Eye (tissue), 1 donor: ENCODE measurements around the gene ARL8A.

Experiments
- DNase-seq: peaks from one replicate; pipeline ENCODE4 v3.0.0-alpha.2; 2015

The ARL8A gene

DNA sequence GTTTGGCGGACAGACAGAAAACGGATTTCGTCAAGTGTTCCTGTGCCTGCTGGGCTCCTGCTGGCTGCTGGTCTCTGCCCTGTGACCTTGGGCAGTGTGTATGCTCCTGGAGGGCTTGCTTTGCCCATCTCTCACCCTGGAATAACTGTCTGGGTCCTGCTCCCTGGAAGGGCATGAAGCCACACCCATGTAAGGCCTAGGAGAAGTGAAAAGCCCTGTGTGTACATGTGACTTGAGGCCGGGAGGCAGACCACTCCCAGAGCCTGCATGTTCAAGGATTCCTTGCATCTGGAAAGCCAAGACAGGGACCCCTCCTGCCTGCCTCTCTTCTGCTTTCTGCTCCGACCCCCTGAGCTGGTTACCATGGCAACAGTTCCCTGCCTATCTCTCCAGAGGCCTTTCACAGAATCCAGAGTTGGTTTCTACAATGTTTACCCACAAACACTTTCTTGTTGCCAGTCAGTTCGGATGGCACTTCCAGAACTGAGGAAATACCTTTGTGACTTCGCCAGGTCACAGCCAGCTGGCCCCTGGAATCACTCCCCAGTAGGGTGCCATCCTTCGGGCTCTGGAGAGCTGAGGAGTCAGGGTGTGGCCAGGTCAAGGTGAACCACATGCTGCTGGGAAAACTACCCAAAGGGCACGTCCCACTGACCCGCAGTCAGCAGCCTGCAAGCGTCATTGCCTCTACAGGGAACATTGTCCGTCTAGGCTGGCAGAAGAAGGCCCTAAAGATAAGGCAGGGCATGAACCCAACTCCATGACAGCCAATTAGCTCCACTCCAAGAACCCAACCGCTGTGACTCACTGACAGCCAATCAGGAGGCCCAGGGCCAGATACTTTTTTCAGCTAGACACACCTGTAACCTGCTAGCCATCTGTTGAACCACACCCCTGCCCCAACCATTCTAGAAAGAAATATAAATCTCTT lies 36.5 kb downstream of the ARL8A start:
- DNase-seq = peak; percentile 63

DNA sequence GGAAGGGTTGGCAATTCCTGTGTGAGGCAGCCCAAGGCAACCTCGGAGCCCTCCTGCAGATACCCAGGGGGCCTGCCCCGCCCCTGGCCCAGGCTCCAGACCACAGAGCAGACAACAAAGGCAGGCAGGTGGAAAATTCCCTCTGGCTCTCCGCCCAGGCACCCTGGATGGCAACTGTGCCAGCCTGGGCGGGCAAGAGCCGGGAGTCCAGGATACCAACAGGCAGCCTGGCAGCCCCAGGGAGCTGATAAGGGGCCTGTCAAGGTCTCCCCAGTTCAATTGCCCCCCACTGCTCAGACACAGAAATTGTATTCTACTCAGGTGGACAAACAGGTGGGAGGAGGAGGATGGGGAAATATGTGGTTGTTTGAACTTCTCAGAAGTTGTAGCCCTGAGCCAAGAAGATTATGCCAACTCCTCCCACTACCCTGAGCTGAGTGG lies 37.2 kb downstream of the ARL8A start:
- no peak for DNase-seq

DNA sequence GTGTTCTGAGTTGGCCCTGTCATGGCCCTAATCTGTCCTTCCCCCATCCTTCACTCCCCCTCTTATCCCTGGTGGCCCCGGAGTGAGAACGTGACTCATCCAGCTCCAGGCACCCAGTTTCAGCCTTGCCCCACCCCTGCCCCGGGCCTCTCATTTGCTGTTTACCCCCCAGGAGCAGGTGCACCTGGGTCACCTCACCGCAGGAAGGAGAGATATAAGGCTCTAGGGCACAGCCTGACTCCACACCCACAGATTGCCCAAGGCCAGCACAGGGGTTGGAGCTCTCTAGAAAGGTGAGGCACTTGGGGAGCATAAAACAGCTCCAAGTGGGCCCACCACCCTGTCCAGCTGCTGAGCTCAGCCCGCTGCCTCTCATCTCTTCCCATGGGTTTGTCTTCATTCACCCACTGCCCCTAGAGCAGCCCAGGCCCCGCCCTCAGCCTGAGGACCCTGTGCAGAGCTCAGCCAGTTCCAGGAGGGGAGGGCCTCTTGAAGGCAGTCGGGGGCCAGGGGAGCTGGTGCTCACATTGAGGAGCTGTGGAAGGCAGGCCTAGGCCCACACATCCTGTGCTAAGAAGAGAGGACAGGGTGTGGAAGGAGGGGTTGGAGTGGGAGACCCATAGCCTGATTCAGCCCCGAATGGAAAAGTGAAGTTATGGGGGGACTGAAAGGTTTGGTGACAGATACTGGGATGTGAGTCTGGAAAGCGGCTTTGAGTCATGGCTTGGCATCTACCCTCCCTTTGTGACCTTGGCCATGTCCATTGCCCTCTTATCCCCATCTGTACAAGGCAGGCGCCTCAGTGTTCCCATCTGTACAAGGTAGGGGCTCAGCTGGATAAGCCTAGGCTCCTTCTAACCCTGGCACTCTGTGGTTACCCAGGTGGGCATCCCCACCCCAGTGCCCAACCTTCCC lies 37.9 kb downstream of the ARL8A start:
- DNase-seq = no peak

DNA sequence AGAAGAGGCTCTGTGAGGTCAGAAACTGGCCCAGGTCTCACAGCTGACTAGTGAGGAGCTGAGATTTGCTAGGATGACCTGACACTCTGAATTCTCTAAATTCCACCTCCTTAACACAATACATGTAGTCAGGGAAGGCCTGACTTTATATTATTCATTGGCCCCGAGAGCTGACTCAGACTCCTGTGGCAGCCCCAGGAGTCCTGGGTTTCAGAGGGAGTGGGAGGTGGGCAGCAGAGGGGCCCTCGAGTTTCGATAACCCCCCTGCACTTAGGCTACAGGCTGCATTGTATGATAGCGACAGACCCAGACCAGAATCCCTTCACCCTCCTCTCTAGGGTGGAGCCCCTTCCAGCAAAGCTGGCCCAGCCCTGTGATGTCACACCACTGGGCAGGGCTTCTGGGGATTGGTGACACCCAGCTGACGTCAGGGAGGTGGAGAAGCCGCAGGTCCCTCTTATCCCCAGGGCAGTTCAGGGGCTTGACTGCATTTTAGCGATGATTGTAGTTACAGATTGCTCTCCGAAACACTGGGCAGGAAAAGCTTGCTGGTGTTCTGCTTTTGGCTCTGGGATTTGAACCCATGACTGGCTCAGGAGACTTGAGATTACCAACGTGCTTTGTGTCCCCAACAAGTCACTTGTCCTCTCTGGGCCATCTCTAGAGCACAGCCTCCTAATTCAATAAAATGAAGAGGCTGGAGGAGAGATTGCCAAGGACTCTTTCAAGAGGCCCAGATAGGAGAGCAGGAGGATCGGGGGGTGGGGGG lies 38.8 kb downstream of the ARL8A start:
- peak; percentile 55 for DNase-seq

DNA sequence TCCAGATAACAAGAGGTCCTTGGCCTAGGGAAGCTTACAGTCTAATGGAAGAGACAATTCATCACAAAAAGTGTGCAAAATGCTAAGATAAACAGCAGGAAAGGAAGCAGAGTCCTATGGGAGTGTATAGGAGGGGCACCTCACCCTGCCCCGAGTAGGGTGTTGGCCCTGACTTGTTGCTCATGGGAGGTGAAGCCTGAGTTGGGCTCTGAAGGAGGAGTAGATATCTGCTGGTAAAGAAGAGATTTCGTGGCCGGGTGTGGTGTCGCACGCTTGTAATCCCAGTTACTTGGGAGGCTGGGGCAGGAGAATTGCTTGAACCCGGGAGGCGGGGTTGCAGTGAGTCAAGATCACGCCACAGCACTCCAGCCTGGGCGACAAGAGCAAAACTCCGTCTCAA lies 40.5 kb downstream of the ARL8A start:
- no peak for DNase-seq

DNA sequence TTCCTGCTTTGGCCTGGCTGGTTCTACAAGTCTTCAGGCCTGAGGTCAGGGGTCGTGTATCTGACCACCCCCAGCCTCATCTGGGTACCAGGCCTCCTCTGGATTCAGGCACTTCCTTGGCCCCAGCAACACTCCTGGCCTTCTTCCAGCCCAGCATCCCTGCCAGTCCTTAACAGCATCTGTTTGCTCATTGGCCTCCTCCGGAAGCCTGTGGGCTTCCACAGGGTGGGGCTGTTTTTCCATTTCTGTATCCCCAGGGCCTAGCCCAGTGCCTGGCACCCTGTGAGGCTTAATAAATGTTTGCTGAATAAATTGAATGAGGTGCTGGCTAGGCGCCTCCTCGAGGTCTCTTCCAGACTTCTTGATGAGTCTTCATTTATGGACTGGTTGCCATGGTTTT lies 43.4 kb downstream of the ARL8A start:
- DNase-seq = no peak

DNA sequence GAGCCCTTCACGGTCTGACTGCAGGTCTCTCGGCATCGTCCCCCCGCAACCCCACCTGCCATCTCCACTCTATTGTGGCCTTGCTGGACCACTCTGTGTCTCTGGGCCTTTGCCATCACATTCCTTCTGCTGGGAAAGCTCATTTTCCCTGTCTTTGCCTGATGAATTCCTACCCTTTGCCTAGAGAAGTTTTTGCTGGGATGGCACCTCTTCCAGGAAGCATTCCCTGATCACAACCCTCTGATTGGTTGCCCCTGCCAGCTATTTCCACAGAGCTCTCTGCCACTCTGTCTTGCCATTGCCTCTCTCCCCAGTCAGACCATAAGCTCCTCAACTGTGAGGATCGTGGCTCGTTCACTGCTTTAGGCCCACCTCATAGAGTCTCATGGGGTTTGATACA lies 50.7 kb downstream of the ARL8A start:
- DNase-seq = no peak

DNA sequence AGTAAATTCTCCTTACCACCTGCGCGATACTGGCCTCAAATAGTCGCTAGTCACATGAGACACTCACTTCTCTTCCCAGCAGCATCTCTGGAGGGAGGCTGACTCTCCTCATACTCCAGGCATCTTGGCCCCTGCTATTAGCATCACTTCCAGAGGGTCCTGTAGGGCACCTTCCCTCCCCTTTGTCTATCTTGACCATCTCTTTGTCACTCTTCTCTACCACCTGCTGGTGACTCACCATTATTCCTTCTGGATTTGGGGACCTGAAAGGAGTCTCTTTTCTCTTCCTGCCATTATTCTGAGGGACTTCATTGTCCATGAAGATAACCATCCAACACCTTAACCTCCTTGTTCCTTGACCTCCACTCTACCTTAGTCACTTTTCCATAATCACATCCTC lies 53.5 kb downstream of the ARL8A start:
- no peak for DNase-seq

DNA sequence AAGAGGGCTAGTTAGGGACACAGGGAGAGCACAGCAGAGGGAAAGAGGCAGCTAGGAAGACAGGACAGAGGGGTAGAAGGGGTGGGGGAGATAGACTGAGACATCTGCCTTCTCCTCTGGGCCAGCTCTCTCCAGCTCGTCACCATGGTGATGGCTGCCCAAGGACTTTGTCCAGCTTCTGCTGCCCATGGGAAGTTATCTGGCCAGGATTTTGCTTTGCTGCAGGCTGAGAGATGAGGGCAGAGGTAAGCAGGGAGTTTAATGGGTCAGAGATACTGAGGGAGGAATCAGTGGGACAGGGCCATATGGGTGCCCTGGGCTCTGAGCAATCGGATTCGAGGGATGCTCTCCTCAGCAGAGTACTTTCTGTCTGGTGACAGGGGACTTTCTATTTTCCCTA lies 56.3 kb downstream of the ARL8A start:
- peak; percentile 64 for DNase-seq

DNA sequence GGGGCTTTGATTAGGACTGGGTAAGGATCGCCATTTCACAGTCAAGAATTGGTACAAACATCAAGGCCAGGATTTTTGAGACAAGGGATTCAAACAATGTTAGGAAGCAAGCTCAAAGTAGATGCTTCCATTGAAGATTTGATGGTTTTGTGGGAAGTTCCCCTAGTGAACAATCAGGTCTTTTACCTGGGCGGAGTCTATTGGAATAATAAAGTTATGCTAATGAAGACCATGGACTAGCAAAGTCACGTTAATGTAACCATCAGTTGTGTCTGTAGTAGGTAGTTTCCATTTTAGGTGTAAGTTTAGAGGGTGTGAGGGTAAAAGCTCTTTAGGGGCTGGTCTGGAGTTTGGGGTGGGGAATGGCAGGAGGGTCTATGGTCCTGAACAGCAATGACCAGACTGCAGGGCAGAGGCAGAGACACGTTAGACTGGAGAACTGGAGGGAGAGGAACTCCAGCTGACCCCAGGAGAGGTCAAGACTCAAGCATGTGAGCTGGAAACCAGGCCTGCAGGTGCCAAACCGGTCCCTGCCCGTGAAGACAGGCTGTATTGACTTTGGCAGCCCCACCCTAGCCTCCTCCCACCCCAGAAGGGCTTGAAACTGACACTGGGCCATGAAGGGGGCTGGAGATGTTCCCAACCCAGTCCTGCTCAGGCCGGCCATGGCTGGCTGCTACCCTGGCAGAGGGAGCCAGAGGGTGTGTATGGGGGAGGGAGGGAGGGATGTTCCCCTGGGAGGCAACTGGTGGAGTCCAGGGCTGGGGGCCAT lies 57.8 kb downstream of the ARL8A start:
- DNase-seq = no peak

DNA sequence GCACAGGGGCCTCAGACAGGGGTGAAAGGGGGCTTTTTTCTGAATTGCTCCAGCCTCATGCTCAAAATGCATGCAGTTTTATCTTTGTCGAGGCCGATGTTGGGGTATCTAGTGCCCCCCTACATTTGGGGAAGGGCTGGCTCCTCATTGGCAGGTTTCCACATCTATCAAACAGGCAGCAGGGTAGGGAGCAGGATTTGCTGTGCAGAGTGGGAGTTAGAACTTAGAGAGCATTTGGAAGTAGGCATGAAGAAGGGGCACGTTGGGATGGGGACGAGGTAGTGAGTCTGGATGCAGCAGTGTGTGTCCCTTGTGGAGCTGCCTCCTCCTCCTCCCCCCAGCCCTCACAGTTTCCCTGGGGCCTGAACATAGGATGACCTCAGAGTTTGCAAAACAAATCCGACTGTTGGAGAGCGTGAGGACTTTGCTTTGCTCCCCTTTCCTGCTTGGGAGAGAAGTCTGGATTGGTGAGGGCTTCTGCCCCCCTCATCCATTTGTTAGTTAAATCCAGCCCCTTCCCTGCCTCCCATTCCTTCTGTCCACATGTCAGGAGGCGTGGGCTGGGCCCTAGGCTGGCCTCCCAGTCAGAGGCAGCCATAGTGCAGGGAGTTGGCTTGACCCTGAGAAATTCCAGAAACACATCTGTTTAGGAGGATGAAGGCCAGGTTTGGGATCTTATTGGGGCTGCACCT lies 58.7 kb downstream of the ARL8A start:
- peak; percentile 67 for DNase-seq

DNA sequence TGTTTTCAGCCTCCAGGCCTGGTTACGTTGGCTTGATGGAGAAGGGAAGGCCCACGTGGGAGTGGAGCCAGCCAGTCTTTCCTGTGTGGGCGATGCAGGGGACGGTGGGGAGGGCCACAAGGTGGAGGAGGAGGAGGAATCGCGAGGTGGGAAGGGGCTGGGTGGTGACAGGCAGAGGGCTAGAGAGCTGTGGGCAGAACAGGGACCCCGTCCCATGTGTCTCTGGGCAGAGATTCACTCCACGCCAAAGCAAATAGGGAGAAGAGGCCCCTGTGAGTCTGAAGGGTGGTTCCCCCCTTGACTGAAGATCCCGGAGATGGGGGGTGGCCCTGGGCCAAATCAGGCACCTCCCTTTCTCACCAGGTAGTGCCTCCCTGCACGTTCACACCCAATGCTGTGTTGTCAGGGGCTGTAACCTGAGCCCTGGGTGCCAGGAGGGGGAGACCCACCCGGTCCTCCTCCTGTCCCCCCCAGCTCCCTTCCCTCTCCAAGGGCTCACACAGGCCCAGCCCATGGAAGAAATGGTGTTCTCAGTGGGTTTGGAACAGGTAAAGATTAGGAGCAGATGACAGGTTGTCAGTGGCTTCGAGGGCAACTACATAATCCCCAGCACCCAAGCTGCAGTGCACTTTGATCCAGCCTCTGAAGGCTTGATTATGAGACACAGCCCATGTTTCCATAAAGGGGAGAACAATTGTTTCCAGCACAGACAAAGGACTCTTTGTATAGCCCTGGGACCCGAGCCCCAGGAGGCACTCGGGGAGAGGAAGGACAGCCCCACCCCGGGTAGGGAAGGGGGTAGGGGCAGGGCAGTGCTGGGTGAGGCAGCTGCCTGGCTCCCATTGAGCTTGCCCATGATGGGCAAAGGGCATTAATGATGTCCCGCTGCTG lies 59.5 kb downstream of the ARL8A start:
- peak; percentile 81 for DNase-seq
